ENCODE measurements around the gene NMT2.

The NMT2 gene

GRCh38 chr10:15182540-15183207, 14.2 kb upstream of the NMT2 start:
- Histone ChIP-seq H3K27me3 (replicated peaks in 2 of 5; ENCODE audit: control insufficient read depth in 4 of 5, insufficient read depth in 5 of 5, low read length in 4 of 5) (peaks cover 0 to 25% (median 7%) of the 10 kb centered on the region in 5 experiments), H3K9me3 (ENCODE audit: control extremely low read depth in 1 of 5, control insufficient read depth in 4 of 5, insufficient read depth in 2 of 5, low read depth in 1 of 5, low read length in 4 of 5) (peaks cover 0 to 4% (median 0%) of the 10 kb centered on the region in 5 experiments), H3K36me3 (ENCODE audit: control insufficient read depth in 4 of 4, insufficient read depth in 4 of 4, low read length in 3 of 4) (no peaks in the 10 kb centered on the region), H3K27ac (ENCODE audit: insufficient read depth in 1 of 2, low read depth in 1 of 2, low read length in 2 of 2, poor library complexity in 1 of 2, severe bottlenecking in 2 of 2) (no peak overlapping the region), H3K4me3 (ENCODE audit: control insufficient read depth in 1 of 7, extremely low read depth in 1 of 7, insufficient read depth in 4 of 7, low read depth in 2 of 7, low read length in 6 of 7) (no peak overlapping the region), H3K4me1 (ENCODE audit: control extremely low read depth in 1 of 4, control insufficient read depth in 4 of 4, insufficient read depth in 4 of 4, low read length in 3 of 4) (no peaks in the 10 kb centered on the region)
- CTCF ChIA-PET: no interaction called here
- 91% methylated on average over 7 of the region's 8 CpGs for WGBS (ENCODE audit: insufficient coverage)
- no peak for DNase-seq
- POLR2A ChIA-PET: no interaction called here

GRCh38 chr10:15181576-15182156, 13.2 kb upstream of the NMT2 start:
- CTCF ChIA-PET: interaction anchor here (1.4 kb wide), 2 partner anchors 11 to 15 kb away, joined by 4 read pairs; no protein-coding TSS in a partner anchor

GRCh38 chr10:15180736-15181135, 12.2 kb upstream of the NMT2 start:
- H3K27ac ChIP-seq (ENCODE audit: insufficient read depth in 1 of 2, low read depth in 1 of 2, low read length in 2 of 2, poor library complexity in 1 of 2, severe bottlenecking in 2 of 2): no peak overlapping the region
- peaks cover 0 to 25% (median 7%) of the 10 kb centered on the region in 5 experiments for H3K27me3 ChIP-seq (replicated peaks in 2 of 5; ENCODE audit: control insufficient read depth in 4 of 5, insufficient read depth in 5 of 5, low read length in 4 of 5)
- POLR2A ChIA-PET: interaction anchor here (0.7 to 0.8 kb wide), 2 partner anchors 10 to 343 kb away, joined by 3 read pairs; partner anchors contain the start of gene CDNF
- WGBS (ENCODE audit: insufficient coverage): 93% methylated on average over 5 of the region's 5 CpGs
- H3K4me1 ChIP-seq (ENCODE audit: control extremely low read depth in 1 of 4, control insufficient read depth in 4 of 4, insufficient read depth in 4 of 4, low read length in 3 of 4): no peaks in the 10 kb centered on the region
- no peaks in the 10 kb centered on the region for H3K36me3 ChIP-seq (ENCODE audit: control insufficient read depth in 4 of 4, insufficient read depth in 4 of 4, low read length in 3 of 4)
- peaks cover 0 to 4% (median 0%) of the 10 kb centered on the region in 5 experiments for H3K9me3 ChIP-seq (ENCODE audit: control extremely low read depth in 1 of 5, control insufficient read depth in 4 of 5, insufficient read depth in 2 of 5, low read depth in 1 of 5, low read length in 4 of 5)
- H3K4me3 ChIP-seq (ENCODE audit: control insufficient read depth in 1 of 7, extremely low read depth in 1 of 7, insufficient read depth in 4 of 7, low read depth in 2 of 7, low read length in 6 of 7): no peak overlapping the region
- no peak for DNase-seq
- CTCF ChIA-PET: interaction anchor here (1.4 kb wide), 2 partner anchors 12 to 14 kb away, joined by 4 read pairs; no protein-coding TSS in a partner anchor

More at GRCh38 chr10:15181576-15182156, 13.2 kb upstream of the NMT2 start:
- Histone ChIP-seq H3K27ac (ENCODE audit: insufficient read depth in 1 of 2, low read depth in 1 of 2, low read length in 2 of 2, poor library complexity in 1 of 2, severe bottlenecking in 2 of 2) (no peak overlapping the region), H3K4me3 (ENCODE audit: control insufficient read depth in 1 of 7, extremely low read depth in 1 of 7, insufficient read depth in 4 of 7, low read depth in 2 of 7, low read length in 6 of 7) (no peak overlapping the region), H3K4me1 (ENCODE audit: control extremely low read depth in 1 of 4, control insufficient read depth in 4 of 4, insufficient read depth in 4 of 4, low read length in 3 of 4) (no peaks in the 10 kb centered on the region), H3K9me3 (ENCODE audit: control extremely low read depth in 1 of 5, control insufficient read depth in 4 of 5, insufficient read depth in 2 of 5, low read depth in 1 of 5, low read length in 4 of 5) (peaks cover 0 to 4% (median 0%) of the 10 kb centered on the region in 5 experiments), H3K36me3 (ENCODE audit: control insufficient read depth in 4 of 4, insufficient read depth in 4 of 4, low read length in 3 of 4) (no peaks in the 10 kb centered on the region), H3K27me3 (replicated peaks in 2 of 5; ENCODE audit: control insufficient read depth in 4 of 5, insufficient read depth in 5 of 5, low read length in 4 of 5) (peaks cover 0 to 25% (median 7%) of the 10 kb centered on the region in 5 experiments)
- POLR2A ChIA-PET: no interaction called here
- WGBS (ENCODE audit: insufficient coverage): 100% methylated on average over 1 of the region's 2 CpGs
- no peak for DNase-seq

GRCh38 chr10:15176269-15176668, 7.8 kb upstream of the NMT2 start:
- POLR2A ChIA-PET: no interaction called here
- H3K27me3 ChIP-seq (replicated peaks in 2 of 5; ENCODE audit: control insufficient read depth in 4 of 5, insufficient read depth in 5 of 5, low read length in 4 of 5): peaks cover 0 to 7% (median 0%) of the 10 kb centered on the region in 5 experiments
- DNase-seq: no peak
- 100% methylated on average over 2 of the region's 3 CpGs for WGBS (ENCODE audit: insufficient coverage)
- H3K36me3 ChIP-seq (ENCODE audit: control insufficient read depth in 4 of 4, insufficient read depth in 4 of 4, low read length in 3 of 4): no peaks in the 10 kb centered on the region
- H3K9me3 ChIP-seq (ENCODE audit: control extremely low read depth in 1 of 5, control insufficient read depth in 4 of 5, insufficient read depth in 2 of 5, low read depth in 1 of 5, low read length in 4 of 5): no peaks in the 10 kb centered on the region
- H3K4me1 ChIP-seq (ENCODE audit: control extremely low read depth in 1 of 4, control insufficient read depth in 4 of 4, insufficient read depth in 4 of 4, low read length in 3 of 4): peaks cover 0 to 5% (median 0%) of the 10 kb centered on the region in 4 experiments
- H3K4me3 ChIP-seq (ENCODE audit: control insufficient read depth in 1 of 7, extremely low read depth in 1 of 7, insufficient read depth in 4 of 7, low read depth in 2 of 7, low read length in 6 of 7): no peak overlapping the region
- no peak overlapping the region for H3K27ac ChIP-seq (ENCODE audit: insufficient read depth in 1 of 2, low read depth in 1 of 2, low read length in 2 of 2, poor library complexity in 1 of 2, severe bottlenecking in 2 of 2)
- CTCF ChIA-PET: no interaction called here

GRCh38 chr10:15175587-15175986, 7.1 kb upstream of the NMT2 start:
- ChIA-PET POLR2A (no interaction called here), CTCF (no interaction called here)
- H3K27me3 ChIP-seq (replicated peaks in 2 of 5; ENCODE audit: control insufficient read depth in 4 of 5, insufficient read depth in 5 of 5, low read length in 4 of 5): peaks cover 0 to 2% (median 0%) of the 10 kb centered on the region in 5 experiments
- H3K36me3 ChIP-seq (ENCODE audit: control insufficient read depth in 4 of 4, insufficient read depth in 4 of 4, low read length in 3 of 4): no peaks in the 10 kb centered on the region
- 88% methylated on average over 3 of the region's 6 CpGs for WGBS (ENCODE audit: insufficient coverage)
- no peak for DNase-seq
- no peak overlapping the region for H3K4me3 ChIP-seq (ENCODE audit: control insufficient read depth in 1 of 7, extremely low read depth in 1 of 7, insufficient read depth in 4 of 7, low read depth in 2 of 7, low read length in 6 of 7)
- no peak overlapping the region for H3K27ac ChIP-seq (ENCODE audit: insufficient read depth in 1 of 2, low read depth in 1 of 2, low read length in 2 of 2, poor library complexity in 1 of 2, severe bottlenecking in 2 of 2)
- H3K9me3 ChIP-seq (ENCODE audit: control extremely low read depth in 1 of 5, control insufficient read depth in 4 of 5, insufficient read depth in 2 of 5, low read depth in 1 of 5, low read length in 4 of 5): no peaks in the 10 kb centered on the region
- H3K4me1 ChIP-seq (ENCODE audit: control extremely low read depth in 1 of 4, control insufficient read depth in 4 of 4, insufficient read depth in 4 of 4, low read length in 3 of 4): peaks cover 5 to 11% (median 6%) of the 10 kb centered on the region in 4 experiments

- POLR2A ChIA-PET: interaction anchor here (0.6 to 0.7 kb wide), 2 partner anchors 27 to 864 kb away, joined by 3 read pairs; no protein-coding TSS in a partner anchor
- WGBS (ENCODE audit: insufficient coverage): 96% methylated on average over 5 of the region's 7 CpGs
- no peak overlapping the region for H3K27ac ChIP-seq (ENCODE audit: insufficient read depth in 1 of 2, low read depth in 1 of 2, low read length in 2 of 2, poor library complexity in 1 of 2, severe bottlenecking in 2 of 2)
Observed at GRCh38 chr10:15172306-15172840, 3.9 kb upstream of the NMT2 start.

More at GRCh38 chr10:15172306-15172840, 3.9 kb upstream of the NMT2 start:
- peak in 2 of 3 donors; percentile 14 to 18 for DNase-seq
- Histone ChIP-seq H3K4me1 (ENCODE audit: control extremely low read depth in 1 of 4, control insufficient read depth in 4 of 4, insufficient read depth in 4 of 4, low read length in 3 of 4) (peaks cover 15 to 35% (median 29%) of the 10 kb centered on the region in 4 experiments), H3K27me3 (replicated peaks in 2 of 5; ENCODE audit: control insufficient read depth in 4 of 5, insufficient read depth in 5 of 5, low read length in 4 of 5) (peaks cover 0 to 2% (median 0%) of the 10 kb centered on the region in 5 experiments), H3K9me3 (ENCODE audit: control extremely low read depth in 1 of 5, control insufficient read depth in 4 of 5, insufficient read depth in 2 of 5, low read depth in 1 of 5, low read length in 4 of 5) (no peaks in the 10 kb centered on the region), H3K36me3 (ENCODE audit: control insufficient read depth in 4 of 4, insufficient read depth in 4 of 4, low read length in 3 of 4) (no peaks in the 10 kb centered on the region), H3K4me3 (ENCODE audit: control insufficient read depth in 1 of 7, extremely low read depth in 1 of 7, insufficient read depth in 4 of 7, low read depth in 2 of 7, low read length in 6 of 7) (no peak overlapping the region)
- CTCF ChIA-PET: interaction anchor here (0.6 kb wide), 1 partner anchor 235 kb away, joined by 4 read pairs; no protein-coding TSS in a partner anchor

All from common myeloid progenitor, CD34-positive (primary cell).